Omental fat pad (tissue), 4 donors: ENCODE data around the gene FAM89B. TPM values are rescaled to one million over a fixed set of nuclear protein-coding genes. Genes with fewer than 3 reads are reported as not detected.

Source experiments
- ATAC-seq: fragments of 150-250 bp; one replicate; pipeline ENCODE4 v1.9.1; 2016; ENCODE audit warnings: mild to moderate bottlenecking, moderate library complexity; ENCODE audit not compliant: low FRiP score
- DNase-seq: peaks from one replicate; pipeline ENCODE4 v3.0.0-alpha.2; 2019; ENCODE audit warnings: low spot score
- CTCF ChIP-seq, 3 donors: fragments of 450-650 bp; IDR thresholded peaks; one replicate each; pipeline ENCODE4 v1.5.1; 2016 to 2017; ENCODE audit warnings: antibody characterized with exemption in 3 of 3, mild to moderate bottlenecking in 3 of 3, moderate library complexity in 2 of 3
- total RNA-seq, 4 donors: library from RNA; depleted of rRNA; stranded (reverse); fragments of >200 nt; gene quantifications; one replicate each; pipeline ENCODE4 v1.1.0, GENCODE V29; 2016

Gene FAM89B
- total RNA-seq, 4 donors from 2014 or later, result 29.1 to 37.4 (median 33.1) TPM

DNA sequence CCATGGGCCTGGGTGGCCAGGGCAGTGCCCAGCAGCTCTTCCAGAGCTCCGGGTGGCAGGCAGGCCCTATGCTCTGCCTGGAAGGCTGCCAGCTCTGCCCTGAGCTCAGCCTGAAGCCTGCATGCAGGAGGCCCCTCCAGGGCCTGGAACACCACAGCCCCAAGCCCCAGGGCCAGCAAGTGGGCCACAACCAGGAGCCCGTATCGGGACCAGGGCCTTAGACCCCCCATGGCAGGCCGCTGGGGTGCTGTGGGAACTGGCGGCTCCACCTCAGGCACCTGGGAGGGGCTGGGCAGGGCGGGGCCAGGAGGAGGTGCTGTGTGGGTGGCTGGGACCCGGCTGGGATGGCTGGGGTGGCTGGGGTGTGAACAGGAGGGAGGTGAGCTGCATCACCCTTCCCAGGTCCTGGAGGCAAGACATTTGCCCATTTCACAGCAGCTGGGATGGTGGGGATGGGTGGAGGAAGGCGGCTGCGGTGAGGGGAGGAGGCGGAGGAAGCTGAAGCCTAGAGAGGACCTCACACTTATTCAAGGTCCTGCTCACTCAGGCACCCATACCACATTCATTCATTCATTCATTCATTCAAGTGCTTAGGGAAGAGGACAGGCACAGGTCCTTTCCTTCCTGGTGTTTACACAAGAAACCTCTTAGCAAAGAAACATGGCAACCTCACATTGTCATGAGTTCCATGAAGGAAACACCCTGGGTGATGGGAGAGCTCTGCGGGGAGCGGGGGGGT, 23.4 kb downstream of the FAM89B start, which contains the start of gene KCNK7:
TSS of gene KCNK7 (minus strand) at position 258 of the 739 bp plus-strand sequence. CDS start at position 230, 28 bp downstream.
- TF ChIP-seq CTCF (IDR thresholded peaks at IDR 0.05), result no peak
- ATAC-seq (no peak), DNase-seq (no peak)

GRCh38 chr11:65596520-65596919, 24.2 kb downstream of the FAM89B start:
- ATAC-seq (no peak), DNase-seq (no peak)
- no peak for TF ChIP-seq CTCF (IDR thresholded peaks at IDR 0.05)

GRCh38 chr11:65598258-65598699, 25.9 kb downstream of the FAM89B start:
- no peak for ATAC-seq
- DNase-seq, result no peak
- TF ChIP-seq CTCF (IDR thresholded peaks at IDR 0.05), result no peak

DNA sequence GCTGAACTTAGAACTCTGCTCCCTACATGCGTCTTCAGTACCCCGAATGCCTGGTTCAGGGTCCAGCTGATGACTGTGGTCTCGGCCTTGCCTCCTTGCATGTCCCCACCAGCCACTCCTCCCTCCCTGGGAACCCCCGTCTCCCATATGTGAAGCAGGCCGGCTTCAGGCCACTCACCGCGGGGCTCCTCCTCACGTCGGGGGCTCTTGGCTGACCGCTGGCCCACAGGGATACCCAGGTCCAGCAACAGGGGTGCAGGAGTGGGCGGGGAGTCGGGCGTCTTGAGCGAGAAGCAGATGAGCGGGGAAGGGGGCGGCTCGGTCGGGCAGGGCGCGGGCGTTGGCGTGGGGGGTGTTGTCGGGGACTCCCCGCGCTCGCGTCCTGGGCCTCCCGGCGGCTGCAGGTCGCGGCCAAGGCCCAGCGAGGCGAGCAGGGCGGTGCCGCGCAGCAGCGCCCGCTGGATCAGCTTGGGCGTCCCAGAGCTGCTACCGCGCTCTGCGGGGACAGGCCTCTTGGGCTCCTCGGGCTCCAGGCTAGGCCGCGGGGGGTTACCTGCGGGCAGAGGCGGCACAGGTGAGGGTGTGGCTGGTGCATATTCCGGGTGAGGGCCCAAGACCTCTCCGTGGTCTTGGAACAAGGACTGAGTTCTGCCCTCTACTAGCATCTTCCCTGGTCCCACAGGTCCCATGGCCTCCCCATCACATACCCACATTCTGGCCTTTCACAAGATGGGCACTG, 27.0 kb downstream of the FAM89B start:
- no peak for TF ChIP-seq CTCF (IDR thresholded peaks at IDR 0.05)
- ATAC-seq, result no peak

GRCh38 chr11:65599955-65600246, 27.6 kb downstream of the FAM89B start:
- ATAC-seq (no peak), DNase-seq (no peak)
- no peak for TF ChIP-seq CTCF (IDR thresholded peaks at IDR 0.05)

More for the DNA sequence above, 27.0 kb downstream of the FAM89B start:
- no peak for DNase-seq

DNA sequence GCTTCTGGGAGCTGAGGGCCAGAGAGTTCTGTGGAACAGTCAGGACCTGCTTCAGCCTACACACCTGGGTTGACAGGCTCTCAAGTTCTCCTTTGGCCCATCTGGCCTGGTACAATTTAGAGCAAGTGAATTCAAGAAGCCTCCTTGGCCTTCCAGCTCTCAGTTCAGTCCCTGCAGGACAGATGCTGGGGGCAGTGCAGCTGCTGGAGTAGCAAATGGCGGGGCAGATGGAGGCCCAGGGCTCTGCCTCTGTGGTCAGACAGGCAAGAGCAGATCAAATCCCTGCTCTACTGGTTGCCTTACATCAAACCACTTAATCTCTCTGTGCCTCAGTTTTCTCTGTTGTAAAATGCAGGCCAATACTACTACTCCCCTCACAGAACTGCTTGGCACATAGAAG, 31.9 kb downstream of the FAM89B start:
- ATAC-seq, result no peak

More for the DNA sequence above, 31.9 kb downstream of the FAM89B start:
- no peak for TF ChIP-seq CTCF (IDR thresholded peaks at IDR 0.05)
- DNase-seq, result no peak
